Mesenchymal stem cell (in vitro differentiated cells and primary cell): Measurements from ENCODE around the gene LPP.
A peak's percentile ranks its signal among the peaks of the same experiment; 100 is the strongest.

Source experiments
- DNase-seq: peaks from one replicate; pipeline ENCODE4 v3.0.0-alpha.2; 2013
- H2AFZ ChIP-seq: one replicate; pipeline ENCODE4 v1.6.1; 2013; ENCODE audit warnings: low read depth, mild to moderate bottlenecking, control low read depth, inconsistent platforms, low read length, moderate library complexity
- H2AK5ac ChIP-seq: 2 replicates; pipeline ENCODE4 v1.6.1; 2013; ENCODE audit warnings: low read length, moderate library complexity, mild to moderate bottlenecking, inconsistent platforms; ENCODE audit not compliant: severe bottlenecking
- H2BK120ac ChIP-seq: one replicate; pipeline ENCODE4 v1.6.1; 2013; ENCODE audit warnings: low read depth, mild to moderate bottlenecking, inconsistent platforms, low read length, moderate library complexity
- H2BK12ac ChIP-seq, 2 experiments: one replicate each; pipeline ENCODE4 v1.6.1; 2013; ENCODE audit warnings: inconsistent platforms in 2 of 2, low read length in 2 of 2, mild to moderate bottlenecking in 2 of 2, moderate library complexity in 2 of 2, control low read depth in 1 of 2
- H2BK15ac ChIP-seq: one replicate; pipeline ENCODE4 v1.6.1; 2013; ENCODE audit warnings: mild to moderate bottlenecking, low read depth, inconsistent platforms; ENCODE audit not compliant: poor library complexity, severe bottlenecking
- H2BK5ac ChIP-seq: 2 replicates; pipeline ENCODE4 v1.6.1; 2013; ENCODE audit warnings: low read depth, mild to moderate bottlenecking, low read length, control low read depth, inconsistent platforms; ENCODE audit not compliant: poor library complexity, severe bottlenecking
- H3K14ac ChIP-seq, 2 experiments: one replicate each; pipeline ENCODE4 v1.6.1; 2013; ENCODE audit warnings: inconsistent platforms in 2 of 2, low read length in 2 of 2, control low read depth in 1 of 2, mild to moderate bottlenecking in 1 of 2, moderate library complexity in 1 of 2
- H3K18ac ChIP-seq, 2 experiments: one replicate each; pipeline ENCODE4 v1.6.1; 2013; ENCODE audit warnings: inconsistent platforms in 2 of 2, low read length in 2 of 2, control low read depth in 1 of 2, low read depth in 1 of 2, mild to moderate bottlenecking in 1 of 2
- H3K23ac ChIP-seq, 2 experiments: one replicate each; pipeline ENCODE4 v1.6.1; 2013; ENCODE audit warnings: inconsistent platforms in 2 of 2, low read length in 2 of 2, mild to moderate bottlenecking in 2 of 2, moderate library complexity in 2 of 2, control low read depth in 1 of 2
- H3K27ac ChIP-seq: 2 replicates; pipeline ENCODE4 v1.5.1; 2013; ENCODE audit warnings: mild to moderate bottlenecking, moderate library complexity, low read length, control low read depth, inconsistent platforms; ENCODE audit not compliant: poor library complexity, severe bottlenecking
- H3K27me3 ChIP-seq, 2 experiments: 2 replicates each; pipeline versions ENCODE4 v1.6.1 to v1.7.0; 2013; ENCODE audit warnings: low read length in 2 of 2, mild to moderate bottlenecking in 2 of 2, moderate library complexity in 2 of 2, control low read depth in 1 of 2, inconsistent platforms in 1 of 2; ENCODE audit not compliant: control insufficient read depth in 1 of 2, insufficient read depth in 1 of 2
- H3K36me3 ChIP-seq, 2 experiments: 2 replicates each; pipeline versions ENCODE4 v1.6.1 to v1.7.0; 2013; ENCODE audit warnings: low read length in 2 of 2, control low read depth in 1 of 2, inconsistent platforms in 1 of 2, low read depth in 1 of 2, mild to moderate bottlenecking in 1 of 2; ENCODE audit not compliant: insufficient read depth in 2 of 2, control insufficient read depth in 1 of 2
- H3K4ac ChIP-seq, 2 experiments: one replicate each; pipeline ENCODE4 v1.6.1; 2013; ENCODE audit warnings: inconsistent platforms in 2 of 2, low read length in 2 of 2, mild to moderate bottlenecking in 2 of 2, moderate library complexity in 2 of 2, control low read depth in 1 of 2, low read depth in 1 of 2
- H3K4me1 ChIP-seq: 2 replicates; pipeline ENCODE4 v1.6.1; 2013; ENCODE audit warnings: low read depth, low read length, control low read depth; ENCODE audit not compliant: control insufficient read depth, insufficient read depth
- H3K4me2 ChIP-seq: 2 replicates; pipeline ENCODE4 v1.6.1; 2013; ENCODE audit warnings: low read length, mild to moderate bottlenecking, inconsistent platforms; ENCODE audit not compliant: poor library complexity, severe bottlenecking
- H3K4me3 ChIP-seq, 2 experiments: 2 replicates each; pipeline versions ENCODE4 v1.5.1 to v1.7.0; 2013; ENCODE audit warnings: low read length in 2 of 2, mild to moderate bottlenecking in 2 of 2, control low read depth in 1 of 2, low read depth in 1 of 2; ENCODE audit not compliant: insufficient read depth in 1 of 2
- H3K79me1 ChIP-seq: replicated peaks from 2 replicates; pipeline ENCODE4 v1.6.1; 2013; ENCODE audit warnings: mild to moderate bottlenecking, control low read depth, low read length, inconsistent platforms; ENCODE audit not compliant: poor library complexity, severe bottlenecking
- H3K9ac ChIP-seq: 2 replicates; pipeline ENCODE4 v1.7.0; 2013; ENCODE audit warnings: mild to moderate bottlenecking, low read length, moderate library complexity
- H3K9me3 ChIP-seq: 2 replicates; pipeline ENCODE4 v1.7.0; 2013; ENCODE audit warnings: mild to moderate bottlenecking, low read length; ENCODE audit not compliant: control insufficient read depth
- H4K8ac ChIP-seq: one replicate; pipeline ENCODE4 v1.6.1; 2013; ENCODE audit warnings: inconsistent platforms, mild to moderate bottlenecking, low read length, moderate library complexity
- H4K91ac ChIP-seq: one replicate; pipeline ENCODE4 v1.6.1; 2013; ENCODE audit warnings: mild to moderate bottlenecking, low read length, inconsistent platforms
- WGBS: methylation state at CpG from one replicate; pipeline ENCODE4 v1.1.7; 2013; ENCODE audit warnings: mixed read lengths; 5-methylcytosine and 5-hydroxymethylcytosine counted together

Gene LPP

DNA sequence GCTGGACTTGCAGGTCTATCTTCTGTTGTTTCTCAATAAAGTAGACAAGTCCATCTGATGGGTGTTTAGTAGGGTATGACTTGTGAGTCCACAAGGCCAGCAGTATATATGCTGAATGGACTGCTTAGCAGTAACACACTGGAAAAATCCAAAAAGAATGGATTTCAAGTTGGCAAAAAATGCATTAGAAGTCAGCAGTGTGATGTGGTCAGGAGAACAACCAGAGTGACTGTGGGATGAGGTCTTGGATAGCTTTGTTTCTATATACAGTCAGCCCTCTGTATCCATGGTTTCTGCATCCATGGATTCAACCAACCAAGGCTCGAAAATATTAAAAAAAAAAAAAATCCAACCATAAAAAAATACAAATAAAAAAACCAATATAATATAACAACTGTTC, 55.8 kb downstream of the LPP start:
- DNase-seq, result peak; percentile 58
- Histone ChIP-seq H4K8ac (peak overlapping the region; percentile 45), H2BK12ac (peak overlapping the region in 1 of 2 experiments; percentile 59), H3K36me3 (peaks cover 6% of the 10 kb centered on the region in 2 experiments), H3K9ac (no peak overlapping the region), H3K79me1 (peaks cover 20% of the 10 kb centered on the region), H3K27me3 (no peaks in the 10 kb centered on the region), H3K23ac (no peak overlapping the region), H3K4me3 (no peak overlapping the region), H2BK5ac (no peak overlapping the region), H4K91ac (peak overlapping the region; percentile 34), H2AFZ (no peak overlapping the region), H3K4ac (peak overlapping the region in 1 of 2 experiments; percentile 79), H3K14ac (no peak overlapping the region), H3K4me2 (no peak overlapping the region), H3K18ac (peak overlapping the region; percentile 3 to 40), H2BK15ac (no peak overlapping the region), H3K27ac (peak overlapping the region; percentile 2), H3K9me3 (no peaks in the 10 kb centered on the region), H2BK120ac (peak overlapping the region; percentile 23), H3K4me1 (peaks cover 7% of the 10 kb centered on the region), H2AK5ac (peak overlapping the region; percentile 40)
- 100% methylated on average over 1 of the region's 1 CpG for WGBS

DNA sequence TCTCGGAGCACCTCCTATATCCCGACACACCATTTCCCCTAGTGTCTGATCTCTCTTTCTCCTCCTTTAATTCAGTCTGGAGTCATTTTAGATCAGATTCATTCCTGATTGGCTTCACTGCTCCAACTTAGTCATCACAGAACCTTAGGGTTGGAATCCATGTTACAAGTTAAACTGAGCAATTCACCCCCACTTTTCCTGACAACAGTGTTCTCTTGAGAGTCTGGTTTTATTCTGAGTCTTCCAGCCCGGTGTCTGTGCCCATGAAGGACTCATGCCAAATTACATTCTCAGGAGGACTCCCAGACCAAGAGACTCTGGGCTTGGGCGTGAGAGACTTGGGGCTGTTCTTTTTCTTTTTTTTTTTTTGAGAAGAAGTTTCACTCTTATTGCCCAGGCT, 57.5 kb downstream of the LPP start:
- Histone ChIP-seq H2BK12ac (peak overlapping the region in 1 of 2 experiments; percentile 38), H3K4me1 (peaks cover 10% of the 10 kb centered on the region), H3K27me3 (no peaks in the 10 kb centered on the region), H3K18ac (peak overlapping the region; percentile 46 to 56), H3K4me3 (no peak overlapping the region), H2BK120ac (peak overlapping the region; percentile 19), H2AFZ (no peak overlapping the region), H3K23ac (no peak overlapping the region), H2BK15ac (no peak overlapping the region), H3K9ac (peak overlapping the region; percentile 30), H3K27ac (peak overlapping the region; percentile 74), H3K4me2 (no peak overlapping the region), H3K79me1 (peaks cover 16% of the 10 kb centered on the region), H3K9me3 (no peaks in the 10 kb centered on the region), H4K91ac (no peak overlapping the region), H3K4ac (peak overlapping the region in 1 of 2 experiments; percentile 62), H2AK5ac (peak overlapping the region; percentile 94), H4K8ac (no peak overlapping the region), H3K36me3 (peaks cover 0 to 2% of the 10 kb centered on the region in 2 experiments), H2BK5ac (peak overlapping the region; percentile 92), H3K14ac (no peak overlapping the region)
- no peak for DNase-seq
- 94% methylated on average over 4 of the region's 4 CpGs for WGBS

DNA sequence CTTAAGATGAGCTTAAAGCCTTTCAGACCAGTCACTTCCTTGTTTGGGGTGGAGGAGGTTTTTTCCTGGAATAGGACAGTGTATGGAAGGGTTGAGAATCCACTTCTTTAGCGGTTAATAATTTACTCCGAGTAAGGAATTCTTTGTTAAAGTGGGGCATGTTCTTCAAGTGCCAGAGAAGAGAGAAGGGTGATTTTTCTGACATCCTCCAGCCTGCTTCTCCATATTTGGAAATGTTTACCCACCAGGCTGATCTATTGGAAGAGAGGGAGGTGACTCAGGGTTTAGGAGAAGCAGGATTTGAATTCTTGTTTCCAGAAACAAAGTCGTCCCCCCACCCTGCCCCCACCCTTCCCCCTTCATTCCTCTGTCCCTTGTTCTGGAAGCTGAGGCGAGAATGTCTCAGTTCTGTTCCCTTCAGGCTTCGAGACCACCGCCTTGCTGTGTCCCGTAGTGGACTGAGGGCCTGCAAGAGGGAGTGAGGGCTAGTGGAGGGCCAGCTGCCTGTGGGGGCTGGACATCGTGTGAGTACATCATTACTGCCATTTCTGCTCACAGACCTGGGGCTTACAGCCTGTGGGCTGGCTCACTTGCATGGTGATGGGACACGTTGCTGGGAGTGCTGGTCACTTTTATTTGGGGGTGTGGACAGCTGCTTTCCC, 58.5 kb downstream of the LPP start:
- H2BK12ac ChIP-seq, result peak overlapping the region; percentile 57 to 60
- H3K23ac ChIP-seq, result no peak overlapping the region
- peak overlapping the region; percentile 81 to 82 for H3K18ac ChIP-seq
- 13% methylated on average over 8 of the region's 9 CpGs for WGBS
- no peak overlapping the region for H3K9ac ChIP-seq
- peaks cover 14% of the 10 kb centered on the region for H3K4me1 ChIP-seq
- peak overlapping the region; percentile 30 to 69 for H3K4ac ChIP-seq
- peak overlapping the region; percentile 69 for H4K8ac ChIP-seq
- H3K79me1 ChIP-seq, result peaks cover 16% of the 10 kb centered on the region
- no peaks in the 10 kb centered on the region for H3K27me3 ChIP-seq
- no peak overlapping the region for H2AFZ ChIP-seq
- H3K14ac ChIP-seq, result peak overlapping the region in 1 of 2 experiments; percentile 3
- peak overlapping the region; percentile 95 for H4K91ac ChIP-seq
- H3K27ac ChIP-seq, result peak overlapping the region; percentile 92
- H2AK5ac ChIP-seq, result peak overlapping the region; percentile 72
- H3K4me2 ChIP-seq, result peak overlapping the region; percentile 3
- no peak overlapping the region for H3K4me3 ChIP-seq
- H2BK120ac ChIP-seq, result peak overlapping the region; percentile 78
- DNase-seq, result peak; percentile 94
- no peaks in the 10 kb centered on the region for H3K9me3 ChIP-seq
- peaks cover 0 to 2% of the 10 kb centered on the region in 2 experiments for H3K36me3 ChIP-seq
- peak overlapping the region; percentile 26 for H2BK15ac ChIP-seq
- peak overlapping the region; percentile 79 for H2BK5ac ChIP-seq

DNA sequence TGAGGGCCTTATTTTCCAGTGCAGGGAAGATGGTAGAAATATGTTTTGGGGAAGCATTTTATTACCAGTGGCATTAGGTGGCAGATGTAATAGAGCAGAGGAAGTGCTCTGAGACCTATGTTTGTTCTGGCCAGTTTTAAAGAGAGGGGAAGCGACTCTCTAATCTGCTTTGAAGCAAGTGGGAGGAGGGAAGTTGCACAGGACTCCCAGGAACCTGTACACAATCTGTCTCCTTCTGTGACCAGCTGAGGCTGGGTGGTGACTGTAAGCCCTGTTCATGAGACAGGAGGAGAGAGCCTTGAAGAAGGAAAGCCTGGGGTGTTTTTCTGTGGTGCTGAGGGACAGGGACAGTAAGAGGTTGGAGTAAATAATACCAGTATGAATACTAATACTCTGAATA, 60.5 kb downstream of the LPP start:
- H3K18ac ChIP-seq, result no peak overlapping the region
- H3K9ac ChIP-seq, result no peak overlapping the region
- H2BK5ac ChIP-seq, result no peak overlapping the region
- H3K4me2 ChIP-seq, result no peak overlapping the region
- no peak overlapping the region for H3K4ac ChIP-seq
- 64% methylated on average over 1 of the region's 1 CpG for WGBS
- H3K9me3 ChIP-seq, result no peaks in the 10 kb centered on the region
- no peaks in the 10 kb centered on the region for H3K27me3 ChIP-seq
- H4K8ac ChIP-seq, result no peak overlapping the region
- peaks cover 12% of the 10 kb centered on the region for H3K4me1 ChIP-seq
- H2BK15ac ChIP-seq, result no peak overlapping the region
- no peak overlapping the region for H2AK5ac ChIP-seq
- no peak overlapping the region for H2BK12ac ChIP-seq
- peak; percentile 55 for DNase-seq
- H2AFZ ChIP-seq, result no peak overlapping the region
- H4K91ac ChIP-seq, result no peak overlapping the region
- peak overlapping the region; percentile 39 for H2BK120ac ChIP-seq
- no peak overlapping the region for H3K23ac ChIP-seq
- H3K27ac ChIP-seq, result peak overlapping the region; percentile 2
- no peak overlapping the region for H3K14ac ChIP-seq
- no peak overlapping the region for H3K4me3 ChIP-seq
- H3K79me1 ChIP-seq, result peaks cover 9% of the 10 kb centered on the region
- peaks cover 0 to 1% of the 10 kb centered on the region in 2 experiments for H3K36me3 ChIP-seq
